Pancreas (tissue), 10 donors: Measurements from ENCODE around the gene TRIM71. TPM values are rescaled to one million over a fixed set of nuclear protein-coding genes. Genes with fewer than 3 reads are reported as not detected.

Source experiments
- ATAC-seq, 4 donors: fragments of 200-7000 bp; cut with Tn5 transposase; one replicate each; pipeline versions ENCODE4 v1.8.0 to v1.9.1; 2020; ENCODE audit warnings: mild to moderate bottlenecking in 4 of 4, moderate library complexity in 4 of 4
- DNase-seq, 6 donors: peaks; one replicate each; pipeline ENCODE4 v3.0.0-alpha.2; 2020
- FAIRE-seq: peaks from 2 replicates; lab custom pipeline; 2012; peaks lifted over from hg19 to GRCh38; lab: Jason Lieb, UNC
- H3K27ac ChIP-seq, 4 donors: fragments of 200-600 bp; sonication (generic); 1 replicate in 3 of 4; 2 replicates in 1 of 4; pipeline versions ENCODE4 v1.5.0 to v1.8.0; 2020
- H3K27me3 ChIP-seq, 4 donors: fragments of 200-600 bp; one replicate each; pipeline ENCODE4 v1.8.0; 2021
- H3K36me3 ChIP-seq, 3 donors: fragments of 200-600 bp; sonication (generic) in 1 of 3; one replicate each; pipeline versions ENCODE4 v1.5.0 to v1.8.0; 2020 to 2021
- H3K4me1 ChIP-seq, 3 donors: fragments of 200-600 bp; one replicate each; pipeline ENCODE4 v1.8.0; 2021
- H3K4me3 ChIP-seq, 4 donors: fragments of 200-600 bp; sonication (generic) in 2 of 4; one replicate each; pipeline versions ENCODE4 v1.5.0 to v1.8.0; 2020 to 2021
- H3K9me3 ChIP-seq, 4 donors: fragments of 200-600 bp; one replicate each; pipeline ENCODE4 v1.8.0; 2021
- CTCF ChIP-seq, 4 donors: fragments of 200-600 bp; sonication (generic) in 3 of 4; IDR thresholded peaks; one replicate each; pipeline versions ENCODE4 v1.5.0 to v1.8.0; 2021; ENCODE audit warnings: antibody characterized with exemption in 4 of 4
- WGBS, 2 donors: extraction: QIAGEN DNeasy Blood & Tissue Kit; methylation state at CpG; one replicate each; pipeline ENCODE4 v1.1.7; 2013; 5-methylcytosine and 5-hydroxymethylcytosine counted together
- intact Hi-C, 3 donors: fragments of 100-400 bp; cut with DNase I; formaldehyde crosslinking; loops; one replicate each; pipeline versions ENCODE4 v1.11.1 to v1.14.2; 2022
- polyA plus RNA-seq, 2 donors: library from polyadenylated mRNA; stranded (reverse); fragments of 200-250 nt; gene quantifications; one replicate each; pipeline ENCODE4 v1.2.3, GENCODE V29; 2013
- total RNA-seq, 6 donors: library from RNA; stranded (reverse); fragmentation: NEBNext Ultra II Directional in 4 of 6; extraction: Animal tissue kit (Norgen Biotek cat#: 25700) in 4 of 6; gene quantifications; one replicate each; pipeline versions ENCODE4 v1.2.1 to v1.2.4, GENCODE V29; 2021 to 2023
- donor health status: healthy with polysubstance abuse.
- donor health status: DM: no; HTN: no; CAD: no; lungs with moderate emphysema.
- donor health status: DM: no; HTN: no; CAD: no.
- donor health status: control.
- donor health status: control.
- donor health status: Bipolar disorder and iron deficiency.
- donor health status: DM: yes; HTN: yes; CAD: no.
- donor health status: DM: no; HTN: no; CAD: no.
- donor health status: DM: no; HTN: no; CAD: no.
- donor health status: DM: yes; HTN: yes; CAD: no.

Gene TRIM71
- total and polyA plus RNA-seq, 8 donors: 0.02 to 0.28 (median 0.03) TPM; not detected in 5

- no peak for DNase-seq
- no peak for TF ChIP-seq CTCF (IDR thresholded peaks at IDR 0.05)
- Histone ChIP-seq H3K36me3 (no peaks in the 10 kb centered on the region), H3K27ac (no peak overlapping the region), H3K9me3 (no peaks in the 10 kb centered on the region), H3K4me1 (no peaks in the 10 kb centered on the region), H3K4me3 (no peak overlapping the region), H3K27me3 (no peaks in the 10 kb centered on the region)
- WGBS, 2 donors: 79 to 81% methylated on average over 7 of the region's 7 CpGs
- ATAC-seq: no peak
- intact Hi-C loops: no loop called here
- no peak for FAIRE-seq
These were observed 51.1 kb downstream of the TRIM71 start for GRCh38 chr3:32868719-32869512.

- Histone ChIP-seq H3K9me3 (no peaks in the 10 kb centered on the region), H3K27ac (no peak overlapping the region), H3K4me3 (no peak overlapping the region), H3K36me3 (no peaks in the 10 kb centered on the region), H3K4me1 (no peaks in the 10 kb centered on the region), H3K27me3 (no peaks in the 10 kb centered on the region)
- no peak for ATAC-seq
- no peak for FAIRE-seq
- no peak for TF ChIP-seq CTCF (IDR thresholded peaks at IDR 0.05)
- no peak for DNase-seq
- 80 to 81% methylated on average over 15 of the region's 15 CpGs for WGBS, 2 donors
- intact Hi-C loops: no loop called here
These were observed 51.8 kb downstream of the TRIM71 start for GRCh38 chr3:32869513-32870047.

- Histone ChIP-seq H3K27ac (no peak overlapping the region), H3K9me3 (no peaks in the 10 kb centered on the region), H3K4me1 (no peaks in the 10 kb centered on the region), H3K4me3 (no peak overlapping the region), H3K27me3 (no peaks in the 10 kb centered on the region), H3K36me3 (no peaks in the 10 kb centered on the region)
- ATAC-seq: no peak
- intact Hi-C loops: no loop called here
- 85 to 91% methylated on average over 10 of the region's 10 CpGs for WGBS, 2 donors
- DNase-seq: no peak
- no peak for FAIRE-seq
- TF ChIP-seq CTCF (IDR thresholded peaks at IDR 0.05): no peak
These were observed 52.7 kb downstream of the TRIM71 start for GRCh38 chr3:32870373-32871095.

DNA sequence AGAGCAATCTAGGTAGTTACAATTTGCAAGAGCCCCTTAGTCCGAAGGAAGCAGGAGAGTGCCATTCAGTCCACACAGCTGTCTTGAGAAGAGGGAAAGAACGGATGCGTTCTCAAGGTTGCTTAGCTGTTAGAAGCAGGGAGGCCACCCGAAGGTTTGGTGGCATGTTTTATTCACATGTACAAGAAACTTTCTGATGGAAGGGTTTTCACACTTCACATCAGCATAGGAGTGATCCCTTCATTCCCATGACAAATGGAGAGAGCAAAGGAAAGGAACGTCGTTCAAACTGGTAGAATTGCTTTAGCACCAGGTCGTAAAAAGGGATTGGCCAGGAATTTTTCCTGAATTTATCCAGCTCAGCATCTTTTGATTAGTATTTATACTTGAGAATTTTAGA lies 53.5 kb downstream of the TRIM71 start:
- no peak for TF ChIP-seq CTCF (IDR thresholded peaks at IDR 0.05)
- DNase-seq (no peak), ATAC-seq (no peak), FAIRE-seq (no peak)
- intact Hi-C loops: no loop called here
- H3K4me1 ChIP-seq: no peaks in the 10 kb centered on the region
- 86 to 87% methylated on average over 7 of the region's 7 CpGs for whole genome bisulfite sequencing, 2 donors
- H3K27ac ChIP-seq: no peak overlapping the region
- no peaks in the 10 kb centered on the region for H3K36me3 ChIP-seq
- no peaks in the 10 kb centered on the region for H3K9me3 ChIP-seq
- H3K27me3 ChIP-seq: no peaks in the 10 kb centered on the region
- H3K4me3 ChIP-seq: no peak overlapping the region
